Measurements from ENCODE around the gene C1GALT1C1.
"Not testable (repeated sequence)": the region's sequence is repeated elsewhere in the genome, so short reads cannot be mapped to it uniquely, and the experiment has no call there.

Gene C1GALT1C1

DNA sequence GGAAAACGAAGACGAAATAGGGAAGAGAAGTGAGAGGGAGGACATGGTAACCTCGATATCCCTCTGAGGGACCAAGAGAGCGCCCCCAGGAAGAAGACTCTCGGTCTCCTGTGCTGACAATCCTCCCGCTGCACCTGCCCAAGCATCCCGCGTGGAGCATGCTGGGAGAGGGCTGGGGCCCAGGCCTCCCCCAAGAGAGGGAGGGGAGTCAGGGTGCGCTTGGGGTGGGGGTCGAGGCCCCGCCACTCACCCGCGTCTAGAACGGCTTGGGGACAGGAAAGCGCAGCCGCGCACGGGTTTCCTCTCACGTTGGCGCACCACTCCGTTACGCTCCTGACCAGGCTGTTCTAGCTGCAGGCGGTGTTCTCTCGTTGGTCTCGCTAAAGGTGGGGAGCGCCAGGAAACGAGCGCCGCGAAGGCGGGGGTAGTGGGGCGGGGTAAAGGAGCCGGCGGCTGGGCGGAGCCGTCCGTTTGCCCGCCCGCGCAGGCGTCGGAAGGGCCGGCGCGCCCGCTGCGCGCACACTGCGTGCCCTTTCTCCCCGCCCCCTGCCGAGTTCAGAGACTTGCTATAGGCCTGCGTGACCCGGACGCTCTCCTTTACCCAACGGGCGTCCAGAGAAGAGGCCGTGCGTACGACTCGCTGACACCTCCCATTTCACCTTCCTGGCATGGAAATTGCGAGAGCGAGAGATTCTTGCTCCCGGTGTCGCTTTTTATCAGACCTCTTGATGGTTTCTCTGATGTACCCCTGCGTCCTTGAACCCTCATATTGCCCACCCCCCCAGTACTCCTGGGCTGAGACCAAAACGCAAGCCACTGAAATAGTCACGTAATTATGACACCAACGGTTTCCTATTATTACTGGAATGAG, at the start of gene C1GALT1C1:
Gene C1GALT1C1, minus strand, starts transcription at position 388 of the 871 bp plus-strand sequence. CDS start 2,888 bp downstream, outside the sequence.
- DNase-seq: peak; percentile 94

GRCh38 chrX:120677004-120677652, 47.3 kb upstream of the C1GALT1C1 start:
- DNase-seq: no peak

DNA sequence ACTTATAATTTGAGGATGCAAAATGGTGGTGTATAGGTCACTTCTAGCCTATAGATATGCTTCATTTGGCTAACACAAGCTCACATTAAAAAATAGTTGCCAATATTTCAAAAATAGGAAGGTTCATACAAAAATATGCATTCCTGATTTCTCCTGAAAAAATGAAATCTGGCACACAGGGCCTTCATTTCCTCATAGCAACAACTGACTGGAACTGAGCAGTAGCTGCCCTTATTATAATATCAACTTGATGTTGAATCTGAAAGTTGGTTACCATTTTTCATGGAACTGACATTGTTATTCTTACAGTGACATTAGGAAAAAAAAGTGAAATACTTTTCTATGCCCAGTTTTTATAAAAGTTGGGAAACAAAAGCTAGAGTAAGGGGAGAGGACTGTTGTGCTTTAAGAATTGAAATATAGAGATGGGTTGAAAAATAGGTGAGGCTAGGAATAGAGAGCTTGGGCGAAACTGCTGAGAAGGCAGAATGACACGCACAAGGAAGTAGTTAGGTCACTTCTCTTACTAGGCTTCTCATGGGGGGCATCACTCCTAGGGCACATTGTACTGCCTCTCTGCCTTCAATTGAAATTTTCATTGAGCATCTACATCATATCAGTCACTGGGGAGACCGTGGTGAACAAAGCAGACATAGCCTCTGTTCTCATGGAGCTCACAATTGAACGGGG, 43.1 kb upstream of the C1GALT1C1 start:
- DNase-seq: no peak

- DNase-seq: no peak
Observed at GRCh38 chrX:120672389-120672788, 42.5 kb upstream of the C1GALT1C1 start.

DNA sequence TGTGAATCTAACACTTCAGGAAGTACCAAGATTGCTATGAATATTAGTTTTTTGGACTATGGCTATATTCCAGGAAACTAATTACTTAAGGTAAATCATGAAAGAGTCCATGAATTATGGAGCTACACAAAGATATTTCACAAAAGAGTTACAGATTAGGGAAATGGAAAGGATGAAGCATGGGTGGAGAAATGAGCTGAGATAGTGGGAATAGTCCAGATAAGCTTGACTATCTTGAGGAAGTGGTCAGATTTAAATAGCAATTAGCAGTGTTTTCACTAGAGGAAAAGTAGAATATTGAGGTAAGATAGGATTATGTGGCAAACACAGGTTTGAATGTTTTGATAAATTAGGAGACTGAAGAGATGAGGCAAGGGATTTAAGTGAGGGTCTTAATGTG, 42.1 kb upstream of the C1GALT1C1 start:
- no peak for DNase-seq

GRCh38 chrX:120668357-120668756, 38.5 kb upstream of the C1GALT1C1 start:
- DNase-seq: no peak

DNA sequence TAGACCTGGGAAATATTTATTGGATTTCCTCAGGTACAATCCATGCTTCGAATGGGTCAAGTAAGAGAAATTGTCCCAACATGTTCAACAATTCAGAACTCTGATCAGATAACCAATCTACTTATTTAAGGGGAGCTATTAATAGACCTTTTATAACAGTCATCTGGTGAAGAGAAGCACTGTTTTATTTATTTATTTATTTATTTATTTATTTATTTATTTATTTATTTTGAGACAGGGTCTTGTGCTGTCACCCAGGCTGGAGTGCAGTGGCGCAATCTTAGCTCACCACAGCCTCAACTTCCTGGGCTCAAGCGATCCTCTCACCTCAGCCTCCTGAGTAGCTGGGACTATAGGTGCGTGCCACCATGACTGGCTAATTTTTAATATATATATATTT, 34.7 kb upstream of the C1GALT1C1 start:
- DNase-seq: not testable (repeated sequence)

GRCh38 chrX:120664081-120664480, 34.2 kb upstream of the C1GALT1C1 start:
- DNase-seq: peak; percentile 24

DNA sequence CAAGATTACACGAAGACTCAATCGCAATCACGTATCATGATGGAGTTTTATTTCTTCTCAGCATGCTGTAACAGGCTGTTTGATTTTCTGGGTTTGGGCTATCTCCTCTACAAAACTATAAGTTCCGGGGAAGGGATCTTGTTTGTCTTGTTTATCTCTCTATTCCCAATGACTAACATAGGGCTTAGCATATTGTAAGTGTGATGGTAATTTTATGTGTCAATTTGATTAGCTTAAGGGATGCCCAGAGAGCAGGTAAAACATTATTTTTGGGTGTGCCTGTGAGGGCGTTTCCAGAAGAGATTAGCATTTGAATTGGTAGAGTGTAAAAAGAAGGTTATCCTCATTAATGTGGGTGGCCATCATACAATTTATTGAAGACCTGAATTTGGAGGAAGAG, 32.8 kb upstream of the C1GALT1C1 start:
- DNase-seq: no peak

- no peak for DNase-seq
Observed at GRCh38 chrX:120660637-120661036, 30.8 kb upstream of the C1GALT1C1 start.

DNA sequence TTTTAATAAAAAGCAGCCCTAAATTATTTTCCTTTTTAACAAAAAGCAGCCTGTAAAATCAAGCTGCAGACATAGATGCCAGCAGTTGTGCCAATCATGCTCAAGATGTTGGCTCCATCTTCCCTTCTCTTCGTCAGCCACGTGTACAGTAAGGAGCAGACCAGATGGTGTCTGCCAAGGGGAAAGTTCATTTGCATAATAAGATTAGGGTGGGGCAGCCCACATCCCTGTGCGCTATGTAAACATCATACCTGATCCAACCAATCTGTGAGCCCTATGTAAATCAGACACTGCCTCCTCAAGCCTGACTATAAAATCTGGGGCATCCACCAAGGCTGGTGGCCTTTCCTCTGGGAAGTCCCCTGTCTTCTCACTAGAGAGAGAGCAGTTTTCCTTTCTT, 23.1 kb upstream of the C1GALT1C1 start:
- no peak for DNase-seq

- not testable (repeated sequence) for DNase-seq
Observed at GRCh38 chrX:120652256-120652655, 22.4 kb upstream of the C1GALT1C1 start.

DNA sequence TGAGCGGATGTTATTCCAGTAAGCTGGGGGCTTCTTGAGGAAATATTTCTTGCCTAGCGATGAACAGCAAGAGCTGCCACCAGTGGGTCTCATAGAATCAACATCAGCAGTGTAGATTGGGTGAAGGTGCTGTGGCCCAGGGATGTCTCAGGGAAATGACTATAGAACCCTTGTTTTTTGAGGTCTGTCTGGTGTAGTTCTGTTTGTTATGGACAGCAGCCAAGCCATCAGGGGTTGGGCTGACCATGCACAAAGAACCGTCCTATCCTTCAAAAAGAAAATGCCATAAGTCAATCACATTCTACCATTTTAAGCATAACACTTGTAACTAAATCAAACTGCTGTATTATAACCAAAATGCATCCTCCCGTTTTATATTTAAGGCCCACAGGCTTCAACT, 17.3 kb upstream of the C1GALT1C1 start:
- no peak for DNase-seq

- DNase-seq: no peak
Observed at GRCh38 chrX:120642871-120643270, 13.0 kb upstream of the C1GALT1C1 start.

- no peak for DNase-seq
Observed at GRCh38 chrX:120638619-120639018, 8.8 kb upstream of the C1GALT1C1 start.

DNA sequence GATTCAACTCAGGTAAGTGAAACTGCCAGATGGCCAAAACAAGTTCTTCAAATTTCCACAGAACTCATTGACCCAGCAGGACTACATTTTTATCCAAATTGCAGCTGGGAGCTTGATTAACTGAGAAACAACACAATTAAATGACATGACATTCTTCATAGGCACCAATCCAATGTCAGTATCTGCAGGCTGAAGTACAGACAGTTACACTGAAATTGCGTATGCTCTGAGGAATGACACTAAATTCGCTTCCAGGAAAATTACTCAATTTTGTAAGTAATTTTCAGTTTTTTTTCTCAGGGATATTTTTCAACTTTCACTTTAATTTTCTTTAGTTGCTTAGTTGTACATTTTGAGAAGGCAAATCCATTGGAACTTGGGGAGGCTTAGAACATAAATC, 4.5 kb downstream of the C1GALT1C1 start:
- DNase-seq: no peak

DNA sequence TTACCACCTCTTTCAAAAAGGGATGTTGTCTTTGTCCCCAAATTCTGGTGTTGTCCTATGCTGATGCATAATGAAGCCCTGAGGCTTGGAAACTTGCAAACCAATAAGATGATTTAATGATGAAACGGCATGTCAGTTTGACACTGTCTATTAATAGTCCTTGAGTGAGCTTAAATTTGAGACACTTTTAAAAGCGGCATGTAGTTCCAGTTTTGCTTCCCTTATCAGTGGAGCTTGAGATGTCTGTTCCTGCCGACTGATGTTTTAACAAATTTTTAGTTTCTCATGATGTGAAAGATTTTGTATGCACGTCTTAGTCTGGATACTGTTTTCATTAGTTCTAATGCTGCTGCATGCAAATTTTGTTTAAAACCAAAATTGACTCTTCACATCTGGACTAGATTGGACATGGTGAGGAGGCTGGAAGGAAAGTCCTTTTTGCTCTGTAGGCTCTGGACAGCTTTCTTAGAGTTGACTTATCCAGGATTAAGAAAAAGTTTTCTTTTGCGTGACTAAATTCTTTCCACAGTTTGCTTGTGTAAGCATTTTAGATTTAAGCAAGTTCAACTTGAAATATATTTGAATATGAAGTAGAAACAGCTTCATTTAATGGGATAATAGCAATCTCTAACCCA, 11.7 kb downstream of the C1GALT1C1 start:
- DNase-seq: no peak

- DNase-seq: no peak
Observed at GRCh38 chrX:120614816-120615215, 15.0 kb downstream of the C1GALT1C1 start.

DNA sequence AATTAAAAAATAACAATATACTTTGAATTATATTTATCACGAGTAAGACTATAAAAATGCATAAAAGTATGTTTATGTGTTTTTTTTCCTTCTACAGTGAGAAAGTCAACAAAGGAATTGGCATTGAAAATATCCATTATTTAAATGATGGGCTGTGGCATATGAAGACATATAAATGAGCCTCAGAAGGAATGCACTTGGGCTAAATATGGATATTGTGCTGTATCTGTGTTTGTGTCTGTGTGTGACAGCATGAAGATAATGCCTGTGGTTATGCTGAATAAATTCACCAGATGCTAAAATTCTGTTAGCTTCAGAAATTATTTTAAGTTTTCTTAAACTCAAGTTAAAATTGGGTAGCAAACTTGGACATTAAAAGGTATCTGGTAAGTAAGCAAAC, 17.8 kb downstream of the C1GALT1C1 start:
- no peak for DNase-seq

- peak; percentile 61 for DNase-seq
Observed at GRCh38 chrX:120604361-120604782, 25.5 kb downstream of the C1GALT1C1 start.

DNA sequence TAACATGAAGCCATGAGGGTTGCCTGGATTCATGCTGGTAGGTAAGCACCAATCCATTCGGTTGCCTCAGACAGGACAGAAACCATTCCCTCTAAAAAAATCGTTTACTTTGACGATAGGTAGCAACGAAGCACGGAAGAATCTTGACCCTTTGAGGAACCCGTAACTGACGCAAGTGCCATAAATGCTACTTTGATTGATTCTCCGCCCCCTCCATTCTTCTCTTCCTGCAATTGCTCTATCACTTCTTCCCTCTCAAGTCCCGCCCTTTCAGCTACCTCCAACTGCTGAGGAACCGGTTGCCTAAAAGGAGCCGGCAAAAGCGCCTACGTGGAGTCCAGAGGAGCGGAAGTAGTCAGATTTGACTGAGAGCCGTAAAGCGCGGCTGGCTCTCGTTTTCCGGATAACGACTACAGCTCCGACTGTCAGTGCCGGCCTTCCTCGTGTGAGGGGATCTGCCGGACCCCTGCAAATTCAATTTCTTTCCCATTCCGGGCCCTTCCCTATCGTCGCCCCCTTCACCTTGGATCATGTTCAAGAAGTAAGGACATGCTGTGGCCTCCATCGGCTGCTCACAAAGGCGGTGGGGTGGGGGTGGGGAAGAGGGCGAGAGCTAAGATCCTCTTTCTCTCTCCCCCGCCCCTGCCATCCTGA, 26.0 kb downstream of the C1GALT1C1 start, which contains the start of gene MCTS1:
Gene MCTS1, plus strand, starts transcription at position 395 of the 654 bp plus-strand sequence. Its CDS starts 136 bp downstream, at position 531.
- peak; percentile 91 for DNase-seq

DNA sequence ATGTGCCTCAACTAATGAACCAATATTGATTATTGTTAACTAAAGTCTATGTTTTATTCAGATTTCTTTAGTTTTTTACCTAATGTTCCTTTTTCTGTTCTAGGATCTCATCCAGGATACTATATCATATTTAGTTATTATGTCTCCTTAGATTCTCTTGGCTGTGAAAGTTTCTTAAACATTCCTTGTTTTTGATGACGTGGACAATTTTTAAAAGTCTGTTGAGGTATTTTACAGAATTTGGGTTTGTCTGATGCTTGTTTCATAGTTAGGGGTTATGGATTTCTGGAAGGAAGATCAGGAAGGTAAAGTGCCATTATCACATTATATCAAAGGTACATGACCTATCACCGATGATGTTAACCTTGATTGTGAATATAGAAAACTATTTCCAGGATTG, 44.2 kb downstream of the C1GALT1C1 start:
- no peak for DNase-seq
